Measurements from ENCODE around the gene MED15. TPM values are rescaled to one million over a fixed set of nuclear protein-coding genes. Genes with fewer than 3 reads are reported as not detected.
"Not testable (repeated sequence)": the region's sequence is repeated elsewhere in the genome, so short reads cannot be mapped to it uniquely, and the experiment has no call there.

The MED15 gene
- total RNA-seq, 1 donor from 2014 or later: 51.9 TPM

GRCh38 chr22:20472629-20473442 lies 34.6 kb upstream of the MED15 start:
- TF ChIP-seq CTCF (conservative IDR thresholded peaks at IDR 0.05; ENCODE audit: low read depth, low read length): no peak
- no peak for DNase-seq (ENCODE audit: low read depth)
- H3K4me3 ChIP-seq (ENCODE audit: low read depth, low read length): no peak overlapping the region

- no peak for TF ChIP-seq CTCF (conservative IDR thresholded peaks at IDR 0.05; ENCODE audit: low read depth, low read length)
- no peak overlapping the region for H3K4me3 ChIP-seq (ENCODE audit: low read depth, low read length)
- DNase-seq (ENCODE audit: low read depth): no peak
These were observed 32.3 kb upstream of the MED15 start for GRCh38 chr22:20475115-20475436.

GRCh38 chr22:20475569-20475968 lies 31.8 kb upstream of the MED15 start:
- not testable (repeated sequence) for DNase-seq (ENCODE audit: low read depth); H3K4me3 ChIP-seq (ENCODE audit: low read depth, low read length)

DNA sequence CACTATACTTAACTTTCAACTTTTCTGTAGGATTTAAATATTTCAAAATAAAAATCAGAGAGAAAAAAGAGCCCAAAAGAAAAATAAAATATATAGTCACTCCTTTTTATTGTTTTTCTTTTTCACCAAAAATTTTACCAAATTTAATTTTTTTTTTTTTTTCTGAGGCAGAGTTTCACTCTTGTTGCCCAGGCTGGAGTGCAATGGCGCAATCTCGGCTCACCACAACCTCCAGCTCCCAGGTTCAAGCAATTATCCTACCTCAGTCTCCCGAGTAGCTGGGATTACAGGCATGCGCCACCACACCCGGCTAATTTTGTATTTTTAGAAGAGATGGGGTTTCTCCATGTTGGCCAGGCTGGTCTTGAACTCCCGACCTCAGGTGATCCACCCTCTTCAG lies 29.4 kb upstream of the MED15 start:
- not testable (repeated sequence) for DNase-seq (ENCODE audit: low read depth); H3K4me3 ChIP-seq (ENCODE audit: low read depth, low read length)

DNA sequence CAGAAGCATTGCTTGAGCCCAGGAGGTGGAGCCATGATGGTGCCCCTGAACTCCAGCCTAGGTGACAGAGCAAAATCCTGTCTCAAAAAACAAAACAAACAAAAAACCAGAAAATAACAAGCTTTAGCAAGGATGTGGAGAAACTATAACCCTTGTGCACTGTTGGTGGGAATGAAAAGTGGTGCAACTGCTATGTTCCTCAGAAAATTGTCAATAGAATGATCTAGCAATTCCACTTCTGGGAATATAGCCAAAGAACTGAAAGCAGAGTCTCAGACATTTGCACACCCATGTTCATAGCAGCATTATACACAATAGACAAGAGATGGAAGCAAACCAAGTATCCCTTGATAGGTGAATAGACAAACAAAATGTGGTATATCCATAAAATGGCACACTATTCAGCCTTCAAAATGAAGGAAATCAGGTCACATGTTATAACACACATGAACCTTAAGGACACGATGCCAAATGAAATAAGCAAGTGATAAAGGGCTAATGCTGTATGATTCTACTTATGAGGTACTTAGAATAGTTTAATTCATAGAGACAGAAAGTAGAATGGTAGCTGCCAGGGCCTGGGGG lies 27.7 kb upstream of the MED15 start:
- no peak for TF ChIP-seq CTCF (conservative IDR thresholded peaks at IDR 0.05; ENCODE audit: low read depth, low read length)
- no peak overlapping the region for H3K4me3 ChIP-seq (ENCODE audit: low read depth, low read length)
- no peak for DNase-seq (ENCODE audit: low read depth)

- DNase-seq (ENCODE audit: low read depth); H3K4me3 ChIP-seq (ENCODE audit: low read depth, low read length): not testable (repeated sequence)
These were observed 24.3 kb upstream of the MED15 start for GRCh38 chr22:20483143-20483506.

DNA sequence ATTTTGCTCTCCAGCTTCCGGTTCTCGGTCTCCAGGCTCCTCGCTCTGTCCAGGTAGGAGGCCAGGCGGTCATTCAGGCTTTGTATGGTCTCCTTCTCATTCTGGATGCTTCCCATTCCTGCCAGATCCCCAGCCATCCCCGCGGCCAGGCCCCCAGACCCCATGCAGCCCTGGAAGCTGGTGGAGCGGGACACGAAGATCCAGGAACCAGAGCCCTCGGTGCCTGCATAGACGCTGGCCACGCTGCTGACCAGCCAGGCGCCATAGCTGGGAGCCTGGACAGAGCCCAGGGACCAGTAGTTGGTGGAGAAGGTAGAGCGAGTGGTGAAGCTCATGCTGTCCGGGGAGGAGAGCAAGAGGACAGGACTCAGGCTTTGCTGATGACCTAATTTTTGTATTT lies 23.6 kb upstream of the MED15 start:
- no peak for TF ChIP-seq CTCF (conservative IDR thresholded peaks at IDR 0.05; ENCODE audit: low read depth, low read length)
- H3K4me3 ChIP-seq (ENCODE audit: low read depth, low read length): no peak overlapping the region
- no peak for DNase-seq (ENCODE audit: low read depth)

- no peak for TF ChIP-seq CTCF (conservative IDR thresholded peaks at IDR 0.05; ENCODE audit: low read depth, low read length)
- DNase-seq (ENCODE audit: low read depth): no peak
- H3K4me3 ChIP-seq (ENCODE audit: low read depth, low read length): no peak overlapping the region
These were observed 22.3 kb upstream of the MED15 start for GRCh38 chr22:20484948-20485683.
